HG02678 (cell line): ENCODE results near the gene ADAMTS1.

Source experiments
- ATAC-seq: cut with Tn5 transposase; IDR thresholded peaks from one replicate; pipeline ENCODE4 v1.9.1; 2021; ENCODE audit warnings: mild to moderate bottlenecking, moderate library complexity; ENCODE audit not compliant: unreplicated experiment

ADAMTS1 gene

GRCh38 chr21:26788790-26789189, 56.4 kb downstream of the ADAMTS1 start:
- ATAC-seq, result no peak
